Measurements from ENCODE around the gene CD8B. TPM values are rescaled to one million over a fixed set of nuclear protein-coding genes. Genes with fewer than 3 reads are reported as not detected.

The CD8B gene
- polyA plus RNA-seq, 1 donor from 2014 or later, result not detected

- Histone ChIP-seq H3K9me2 (ENCODE audit: insufficient read depth, low read length) (no peaks in the 10 kb centered on the region), H3K9ac (ENCODE audit: low read length) (no peak overlapping the region), H3F3A (ENCODE audit: insufficient read depth, low read length, poor library complexity, severe bottlenecking) (no peaks in the 10 kb centered on the region), H4K20me1 (ENCODE audit: insufficient read depth) (no peaks in the 10 kb centered on the region), H3K79me2 (replicated peaks; ENCODE audit: insufficient read depth, low read length) (no peaks in the 10 kb centered on the region), H3K36me3 (ENCODE audit: insufficient read depth, low read length) (peaks cover 6% of the 10 kb centered on the region), H3K27ac (ENCODE audit: low read length) (no peak overlapping the region), H2AFZ (ENCODE audit: low read depth, low read length) (no peak overlapping the region), H3K4me2 (ENCODE audit: low read length) (no peak overlapping the region), H3K27me3 (ENCODE audit: insufficient read depth, low read depth, low read length) (no peaks in the 10 kb centered on the region), H3K9me3 (ENCODE audit: low read length) (no peaks in the 10 kb centered on the region), H3K4me3 (ENCODE audit: low read length) (no peak overlapping the region)
- TF ChIP-seq TAF1 (IDR thresholded peaks at IDR 0.05; ENCODE audit: low read depth) (no peak), EP300 (conservative IDR thresholded peaks at IDR 0.05; ENCODE audit: poor library complexity, severe bottlenecking) (no peak)
Measured at GRCh38 chr2:86774862-86775261, 86.8 kb downstream of the CD8B start.

DNA sequence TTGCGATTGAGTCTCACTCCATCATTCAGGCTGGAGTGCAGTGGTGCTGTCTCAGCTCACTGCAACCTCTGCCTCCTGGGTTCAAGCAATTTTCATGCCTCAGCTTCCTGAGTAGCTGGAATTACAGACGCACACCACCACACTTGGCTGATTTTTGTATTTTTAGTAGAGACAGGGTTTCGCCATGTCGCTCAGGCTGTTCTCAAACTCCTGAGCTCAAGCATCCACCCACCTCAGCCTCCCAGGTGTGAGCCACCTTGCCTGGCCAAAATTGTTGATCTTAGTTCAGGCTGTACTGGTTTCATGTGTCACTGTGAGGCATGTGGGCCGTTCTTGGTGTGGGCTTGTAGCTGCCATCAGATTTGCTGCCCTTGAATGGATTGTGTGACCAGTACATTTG lies 89.1 kb downstream of the CD8B start:
- H3K9ac ChIP-seq (ENCODE audit: low read length), result no peak overlapping the region
- TF ChIP-seq MXI1 (conservative IDR thresholded peaks at IDR 0.05; ENCODE audit: poor library complexity, severe bottlenecking) (no peak), RAD21 (conservative IDR thresholded peaks at IDR 0.05) (no peak), CTCF (IDR thresholded peaks at IDR 0.05; ENCODE audit: poor library complexity, severe bottlenecking) (no peak), SMC3 (conservative IDR thresholded peaks at IDR 0.05; ENCODE audit: poor library complexity) (no peak), POLR2AphosphoS5 (IDR thresholded peaks at IDR 0.05) (no peak), TAF1 (IDR thresholded peaks at IDR 0.05; ENCODE audit: low read depth) (no peak), EP300 (conservative IDR thresholded peaks at IDR 0.05; ENCODE audit: poor library complexity, severe bottlenecking) (no peak), EZH2 (IDR thresholded peaks at IDR 0.05; ENCODE audit: borderline replicate concordance, insufficient read depth, low read length, poor library complexity, severe bottlenecking) (no peak)
- TF ChIP-seq, protein P1, sequence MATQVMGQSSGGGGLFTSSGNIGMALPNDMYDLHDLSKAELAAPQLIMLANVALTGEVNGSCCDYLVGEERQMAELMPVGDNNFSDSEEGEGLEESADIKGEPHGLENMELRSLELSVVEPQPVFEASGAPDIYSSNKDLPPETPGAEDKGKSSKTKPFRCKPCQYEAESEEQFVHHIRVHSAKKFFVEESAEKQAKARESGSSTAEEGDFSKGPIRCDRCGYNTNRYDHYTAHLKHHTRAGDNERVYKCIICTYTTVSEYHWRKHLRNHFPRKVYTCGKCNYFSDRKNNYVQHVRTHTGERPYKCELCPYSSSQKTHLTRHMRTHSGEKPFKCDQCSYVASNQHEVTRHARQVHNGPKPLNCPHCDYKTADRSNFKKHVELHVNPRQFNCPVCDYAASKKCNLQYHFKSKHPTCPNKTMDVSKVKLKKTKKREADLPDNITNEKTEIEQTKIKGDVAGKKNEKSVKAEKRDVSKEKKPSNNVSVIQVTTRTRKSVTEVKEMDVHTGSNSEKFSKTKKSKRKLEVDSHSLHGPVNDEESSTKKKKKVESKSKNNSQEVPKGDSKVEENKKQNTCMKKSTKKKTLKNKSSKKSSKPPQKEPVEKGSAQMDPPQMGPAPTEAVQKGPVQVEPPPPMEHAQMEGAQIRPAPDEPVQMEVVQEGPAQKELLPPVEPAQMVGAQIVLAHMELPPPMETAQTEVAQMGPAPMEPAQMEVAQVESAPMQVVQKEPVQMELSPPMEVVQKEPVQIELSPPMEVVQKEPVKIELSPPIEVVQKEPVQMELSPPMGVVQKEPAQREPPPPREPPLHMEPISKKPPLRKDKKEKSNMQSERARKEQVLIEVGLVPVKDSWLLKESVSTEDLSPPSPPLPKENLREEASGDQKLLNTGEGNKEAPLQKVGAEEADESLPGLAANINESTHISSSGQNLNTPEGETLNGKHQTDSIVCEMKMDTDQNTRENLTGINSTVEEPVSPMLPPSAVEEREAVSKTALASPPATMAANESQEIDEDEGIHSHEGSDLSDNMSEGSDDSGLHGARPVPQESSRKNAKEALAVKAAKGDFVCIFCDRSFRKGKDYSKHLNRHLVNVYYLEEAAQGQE (IDR thresholded peaks at IDR 0.05; ENCODE audit: borderline replicate concordance), result no peak
- H3K36me3 ChIP-seq (ENCODE audit: insufficient read depth, low read length), result peaks cover 6% of the 10 kb centered on the region
- no peaks in the 10 kb centered on the region for H3K27me3 ChIP-seq (ENCODE audit: insufficient read depth, low read depth, low read length)
- H3K9me2 ChIP-seq (ENCODE audit: insufficient read depth, low read length), result no peaks in the 10 kb centered on the region
- H4K20me1 ChIP-seq (ENCODE audit: insufficient read depth), result no peaks in the 10 kb centered on the region
- H2AFZ ChIP-seq (ENCODE audit: low read depth, low read length), result no peak overlapping the region
- no peaks in the 10 kb centered on the region for H3F3A ChIP-seq (ENCODE audit: insufficient read depth, low read length, poor library complexity, severe bottlenecking)
- H3K79me2 ChIP-seq (replicated peaks; ENCODE audit: insufficient read depth, low read length), result no peaks in the 10 kb centered on the region
- H3K4me2 ChIP-seq (ENCODE audit: low read length), result no peak overlapping the region
- no peaks in the 10 kb centered on the region for H3K9me3 ChIP-seq (ENCODE audit: low read length)
- no peak overlapping the region for H3K27ac ChIP-seq (ENCODE audit: low read length)
- H3K4me3 ChIP-seq (ENCODE audit: low read length), result no peak overlapping the region

- H3K9me3 ChIP-seq (ENCODE audit: low read length), result no peaks in the 10 kb centered on the region
- no peaks in the 10 kb centered on the region for H3K9me2 ChIP-seq (ENCODE audit: insufficient read depth, low read length)
- H3K79me2 ChIP-seq (replicated peaks; ENCODE audit: insufficient read depth, low read length), result no peaks in the 10 kb centered on the region
- H3F3A ChIP-seq (ENCODE audit: insufficient read depth, low read length, poor library complexity, severe bottlenecking), result no peaks in the 10 kb centered on the region
- H3K27ac ChIP-seq (ENCODE audit: low read length), result no peak overlapping the region
- no peak overlapping the region for H3K4me2 ChIP-seq (ENCODE audit: low read length)
- no peak overlapping the region for H3K4me3 ChIP-seq (ENCODE audit: low read length)
- H3K9ac ChIP-seq (ENCODE audit: low read length), result no peak overlapping the region
- H3K36me3 ChIP-seq (ENCODE audit: insufficient read depth, low read length), result no peaks in the 10 kb centered on the region
- no peaks in the 10 kb centered on the region for H3K27me3 ChIP-seq (ENCODE audit: insufficient read depth, low read depth, low read length)
- no peaks in the 10 kb centered on the region for H4K20me1 ChIP-seq (ENCODE audit: insufficient read depth)
- TF ChIP-seq EP300 (conservative IDR thresholded peaks at IDR 0.05; ENCODE audit: poor library complexity, severe bottlenecking), result no peak
- TF ChIP-seq TAF1 (IDR thresholded peaks at IDR 0.05; ENCODE audit: low read depth), result no peak
- TF ChIP-seq EZH2 (IDR thresholded peaks at IDR 0.05; ENCODE audit: borderline replicate concordance, insufficient read depth, low read length, poor library complexity, severe bottlenecking), result no peak
- no peak for TF ChIP-seq MXI1 (conservative IDR thresholded peaks at IDR 0.05; ENCODE audit: poor library complexity, severe bottlenecking)
- TF ChIP-seq CTCF (IDR thresholded peaks at IDR 0.05; ENCODE audit: poor library complexity, severe bottlenecking), result no peak
- no peak for TF ChIP-seq POLR2AphosphoS5 (IDR thresholded peaks at IDR 0.05)
- TF ChIP-seq SMC3 (conservative IDR thresholded peaks at IDR 0.05; ENCODE audit: poor library complexity), result no peak
- TF ChIP-seq, protein P1 (IDR thresholded peaks at IDR 0.05; ENCODE audit: borderline replicate concordance), result no peak
- no peak for TF ChIP-seq RAD21 (conservative IDR thresholded peaks at IDR 0.05)
- no peak overlapping the region for H2AFZ ChIP-seq (ENCODE audit: low read depth, low read length)
Measured at GRCh38 chr2:86770816-86771301, 90.8 kb downstream of the CD8B start.

Measured in neural cell (in vitro differentiated cells).